Measurements from ENCODE around the gene ENPP6. TPM values are rescaled to one million over a fixed set of nuclear protein-coding genes. Genes with fewer than 3 reads are reported as not detected.

Gene ENPP6
- total RNA-seq, 2 donors from 2014 or later = 0.24 to 0.81 TPM

- peaks cover 84% of the 10 kb centered on the region for H3K27me3 Mint-ChIP-seq (ENCODE audit: low read depth)
- DNase-seq (peak; percentile 67 to 78), ATAC-seq (replicated peaks in 1 of 2) (peak; percentile 93 to 94)
- H3K9me3 Mint-ChIP-seq = no peaks in the 10 kb centered on the region
- no peak overlapping the region for H3K27ac Mint-ChIP-seq
- H3K4me3 Mint-ChIP-seq = peak overlapping the region; percentile 29 to 49
- peaks cover 9% of the 10 kb centered on the region for H3K4me1 Mint-ChIP-seq (ENCODE audit: low read depth)
- H3K36me3 Mint-ChIP-seq (ENCODE audit: insufficient read depth in 2 of 2) = no peaks in the 10 kb centered on the region
These were observed 49.2 kb downstream of the ENPP6 start for GRCh38 chr4:184168406-184169019.

- ATAC-seq (replicated peaks in 1 of 2) (no peak), DNase-seq (no peak)
- H3K4me1 Mint-ChIP-seq (ENCODE audit: low read depth) = peaks cover 9% of the 10 kb centered on the region
- H3K9me3 Mint-ChIP-seq = no peaks in the 10 kb centered on the region
- H3K4me3 Mint-ChIP-seq = no peak overlapping the region
- H3K36me3 Mint-ChIP-seq (ENCODE audit: insufficient read depth in 2 of 2) = no peaks in the 10 kb centered on the region
- H3K27me3 Mint-ChIP-seq (ENCODE audit: low read depth) = peaks cover 83% of the 10 kb centered on the region
- no peak overlapping the region for H3K27ac Mint-ChIP-seq
These were observed 50.1 kb downstream of the ENPP6 start for GRCh38 chr4:184167576-184167975.

DNA sequence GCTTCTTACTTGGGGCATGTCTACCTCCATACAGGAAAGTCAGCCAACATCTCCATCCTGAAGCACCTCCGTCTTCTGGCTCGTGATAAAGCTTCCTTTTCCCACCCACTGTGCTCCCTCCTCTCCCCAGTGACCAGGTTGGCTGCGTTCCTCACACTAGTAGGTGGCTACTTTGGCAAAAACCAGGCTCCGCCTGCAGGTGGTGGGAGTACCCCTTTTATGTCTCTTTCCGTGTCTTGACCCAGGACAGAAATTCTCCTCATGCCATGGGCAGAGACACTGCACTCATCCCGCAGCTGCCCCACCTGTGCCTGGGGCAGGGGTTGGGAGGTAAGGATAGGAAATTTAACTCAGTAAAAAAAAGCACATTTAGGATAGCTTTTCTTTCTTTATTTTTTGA, 50.9 kb downstream of the ENPP6 start:
- DNase-seq = no peak
- no peaks in the 10 kb centered on the region for H3K36me3 Mint-ChIP-seq (ENCODE audit: insufficient read depth in 2 of 2)
- no peak for ATAC-seq (replicated peaks in 1 of 2)
- H3K4me1 Mint-ChIP-seq (ENCODE audit: low read depth) = peaks cover 8% of the 10 kb centered on the region
- H3K27ac Mint-ChIP-seq = no peak overlapping the region
- no peaks in the 10 kb centered on the region for H3K9me3 Mint-ChIP-seq
- H3K27me3 Mint-ChIP-seq (ENCODE audit: low read depth) = peaks cover 82% of the 10 kb centered on the region
- H3K4me3 Mint-ChIP-seq = no peak overlapping the region

- Mint-ChIP-seq H3K9me3 (no peaks in the 10 kb centered on the region), H3K27me3 (ENCODE audit: low read depth) (peaks cover 84% of the 10 kb centered on the region), H3K36me3 (ENCODE audit: insufficient read depth in 2 of 2) (no peaks in the 10 kb centered on the region), H3K27ac (no peak overlapping the region), H3K4me3 (no peak overlapping the region), H3K4me1 (ENCODE audit: low read depth) (peaks cover 5% of the 10 kb centered on the region)
- no peak for DNase-seq
- ATAC-seq (replicated peaks in 1 of 2) = no peak
These were observed 52.4 kb downstream of the ENPP6 start for GRCh38 chr4:184165291-184165690.

DNA sequence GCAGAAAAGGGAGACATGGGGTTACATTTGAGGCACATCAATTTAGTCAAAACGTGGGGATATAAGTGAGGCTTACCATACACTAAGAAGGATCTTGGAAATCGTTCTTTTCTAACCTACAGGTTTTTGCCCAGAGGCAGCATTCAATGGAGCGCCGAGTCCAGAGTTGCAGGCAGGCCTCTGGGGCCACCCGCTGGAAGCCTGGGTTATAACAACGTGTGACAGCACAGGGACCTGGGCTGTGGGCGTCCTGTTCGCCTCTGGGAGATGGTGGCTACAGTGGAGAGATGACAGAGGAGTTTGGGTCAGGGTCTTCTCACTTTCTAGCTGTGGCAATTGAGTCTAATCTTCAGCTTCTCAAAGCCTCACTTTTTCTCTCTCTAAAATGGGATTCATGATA, 53.9 kb downstream of the ENPP6 start:
- H3K36me3 Mint-ChIP-seq (ENCODE audit: insufficient read depth in 2 of 2) = no peaks in the 10 kb centered on the region
- H3K9me3 Mint-ChIP-seq = no peaks in the 10 kb centered on the region
- no peak overlapping the region for H3K27ac Mint-ChIP-seq
- H3K4me3 Mint-ChIP-seq = no peak overlapping the region
- peaks cover 1% of the 10 kb centered on the region for H3K4me1 Mint-ChIP-seq (ENCODE audit: low read depth)
- peak; percentile 60 to 65 for ATAC-seq (replicated peaks in 1 of 2)
- H3K27me3 Mint-ChIP-seq (ENCODE audit: low read depth) = peaks cover 75% of the 10 kb centered on the region
- peak; percentile 37 to 44 for DNase-seq

- H3K9me3 Mint-ChIP-seq = no peaks in the 10 kb centered on the region
- no peaks in the 10 kb centered on the region for H3K4me1 Mint-ChIP-seq (ENCODE audit: low read depth)
- no peak overlapping the region for H3K4me3 Mint-ChIP-seq
- H3K27me3 Mint-ChIP-seq (ENCODE audit: low read depth) = peaks cover 69% of the 10 kb centered on the region
- no peak for ATAC-seq (replicated peaks in 1 of 2)
- no peak for DNase-seq
- no peak overlapping the region for H3K27ac Mint-ChIP-seq
- no peaks in the 10 kb centered on the region for H3K36me3 Mint-ChIP-seq (ENCODE audit: insufficient read depth in 2 of 2)
These were observed 55.1 kb downstream of the ENPP6 start for GRCh38 chr4:184162596-184162995.

DNA sequence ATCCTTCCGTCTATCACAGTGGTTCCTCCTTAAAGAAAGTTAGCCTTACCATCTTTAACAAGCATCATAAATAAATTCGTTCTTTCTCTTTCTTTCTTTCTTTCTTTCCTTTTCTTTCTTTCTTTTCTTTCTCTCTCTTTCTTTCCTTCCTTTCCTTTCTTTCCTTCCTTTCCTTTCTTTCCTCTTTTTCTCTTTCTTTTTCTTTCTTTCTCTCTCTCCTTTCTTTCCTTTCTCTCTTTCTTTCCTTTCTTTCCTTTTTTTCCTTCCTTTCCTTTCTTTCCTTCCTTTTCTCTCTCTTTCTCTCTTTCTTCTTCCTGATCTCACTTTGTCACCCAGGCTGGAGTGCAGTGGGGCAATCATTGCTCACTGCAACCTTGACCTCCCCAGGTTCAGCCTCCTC, 60.4 kb downstream of the ENPP6 start:
- H3K9me3 Mint-ChIP-seq = no peaks in the 10 kb centered on the region
- DNase-seq = no peak
- no peak overlapping the region for H3K27ac Mint-ChIP-seq
- H3K4me3 Mint-ChIP-seq = no peak overlapping the region
- H3K36me3 Mint-ChIP-seq (ENCODE audit: insufficient read depth in 2 of 2) = no peaks in the 10 kb centered on the region
- ATAC-seq (replicated peaks in 1 of 2) = no peak
- H3K27me3 Mint-ChIP-seq (ENCODE audit: low read depth) = peaks cover 36% of the 10 kb centered on the region
- H3K4me1 Mint-ChIP-seq (ENCODE audit: low read depth) = no peaks in the 10 kb centered on the region

DNA sequence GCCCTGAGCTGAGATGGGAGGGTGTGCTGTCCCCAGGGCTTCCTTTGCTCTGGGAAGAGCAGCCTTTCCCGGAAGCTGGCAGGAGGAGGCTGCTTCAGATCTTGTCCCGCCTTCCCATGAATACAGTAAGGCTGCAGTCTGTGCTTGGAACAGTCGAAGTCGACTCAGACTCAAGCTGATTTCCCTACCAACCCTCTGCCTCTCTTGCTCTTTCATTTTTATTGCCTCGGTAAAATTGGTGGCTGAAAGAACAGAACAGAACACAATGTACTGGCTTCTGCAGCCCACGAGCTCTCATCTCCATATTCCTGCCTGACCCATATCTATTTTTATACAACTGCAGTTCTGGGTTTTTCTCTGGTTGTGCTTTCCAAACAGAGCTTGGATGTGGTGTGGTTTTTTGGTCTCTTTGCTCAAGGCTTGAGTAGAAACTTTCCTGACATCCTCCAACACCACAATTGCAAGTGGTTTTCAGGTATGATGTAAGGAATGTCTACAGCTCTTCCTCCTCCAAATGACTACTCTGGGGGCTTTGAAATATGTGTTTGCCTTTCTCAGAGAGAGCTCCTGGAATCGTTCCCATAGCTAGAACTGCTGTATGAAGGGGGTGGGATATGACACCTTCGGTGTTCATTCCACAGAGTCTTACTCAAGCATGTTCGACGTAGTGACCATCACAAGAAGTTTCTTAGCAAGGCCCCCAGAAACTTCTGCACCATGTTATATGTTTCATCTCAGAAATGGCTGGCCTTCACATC, 61.3 kb downstream of the ENPP6 start:
- Mint-ChIP-seq H3K27ac (no peak overlapping the region), H3K36me3 (ENCODE audit: insufficient read depth in 2 of 2) (no peaks in the 10 kb centered on the region)
- no peak for ATAC-seq (replicated peaks in 1 of 2)

DNA sequence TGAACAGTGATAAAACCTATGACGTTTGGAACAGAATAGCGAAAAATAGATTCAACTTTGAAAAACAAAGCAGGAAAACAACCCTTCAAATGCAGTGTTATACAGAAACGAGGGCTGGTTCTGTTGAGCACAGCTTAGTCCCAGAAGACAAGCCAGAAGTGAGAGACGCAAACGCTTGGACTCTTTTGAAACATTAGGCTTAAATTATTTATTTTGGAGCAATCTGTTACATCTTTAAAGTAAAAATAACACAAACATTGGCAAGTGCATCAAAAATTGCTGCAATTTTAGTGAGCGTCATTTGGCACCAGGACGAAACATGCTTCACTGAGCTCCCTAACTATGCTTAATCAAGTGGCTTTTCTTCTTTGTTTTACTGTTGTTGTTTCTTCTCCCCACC, 63.5 kb downstream of the ENPP6 start:
- no peaks in the 10 kb centered on the region for H3K9me3 Mint-ChIP-seq
- no peak overlapping the region for H3K27ac Mint-ChIP-seq
- DNase-seq (no peak), ATAC-seq (replicated peaks in 1 of 2) (no peak)
- H3K36me3 Mint-ChIP-seq (ENCODE audit: insufficient read depth in 2 of 2) = no peaks in the 10 kb centered on the region
- H3K27me3 Mint-ChIP-seq (ENCODE audit: low read depth) = peaks cover 19% of the 10 kb centered on the region
- no peak overlapping the region for H3K4me3 Mint-ChIP-seq
- no peaks in the 10 kb centered on the region for H3K4me1 Mint-ChIP-seq (ENCODE audit: low read depth)

More for the DNA sequence above, 61.3 kb downstream of the ENPP6 start:
- DNase-seq = no peak
- H3K9me3 Mint-ChIP-seq = no peaks in the 10 kb centered on the region
- H3K27me3 Mint-ChIP-seq (ENCODE audit: low read depth) = peaks cover 28% of the 10 kb centered on the region
- H3K4me3 Mint-ChIP-seq = no peak overlapping the region
- no peaks in the 10 kb centered on the region for H3K4me1 Mint-ChIP-seq (ENCODE audit: low read depth)

DNA sequence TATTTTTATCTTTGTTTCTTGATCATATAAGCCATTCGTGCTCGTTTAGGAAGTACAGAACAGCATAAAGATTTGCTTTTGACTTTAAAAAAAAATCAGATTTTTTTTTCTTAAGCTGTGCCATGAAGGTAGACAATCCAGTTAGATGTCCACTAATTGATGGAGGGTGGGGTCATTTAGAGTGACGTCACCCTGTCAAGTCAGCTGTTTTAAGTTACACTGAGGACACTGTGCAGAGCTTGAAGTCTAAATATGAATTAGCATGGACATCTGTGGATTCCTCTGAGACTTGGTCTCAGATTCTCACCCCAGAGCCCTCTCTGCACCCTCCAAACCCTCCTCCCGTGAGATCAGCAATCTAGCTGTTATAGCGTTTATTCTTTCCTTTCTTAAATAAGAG, 63.9 kb downstream of the ENPP6 start:
- no peaks in the 10 kb centered on the region for H3K9me3 Mint-ChIP-seq
- no peak overlapping the region for H3K4me3 Mint-ChIP-seq
- H3K27ac Mint-ChIP-seq = no peak overlapping the region
- H3K27me3 Mint-ChIP-seq (ENCODE audit: low read depth) = peaks cover 14% of the 10 kb centered on the region
- H3K4me1 Mint-ChIP-seq (ENCODE audit: low read depth) = no peaks in the 10 kb centered on the region
- no peaks in the 10 kb centered on the region for H3K36me3 Mint-ChIP-seq (ENCODE audit: insufficient read depth in 2 of 2)
- DNase-seq (no peak), ATAC-seq (replicated peaks in 1 of 2) (no peak)

DNA sequence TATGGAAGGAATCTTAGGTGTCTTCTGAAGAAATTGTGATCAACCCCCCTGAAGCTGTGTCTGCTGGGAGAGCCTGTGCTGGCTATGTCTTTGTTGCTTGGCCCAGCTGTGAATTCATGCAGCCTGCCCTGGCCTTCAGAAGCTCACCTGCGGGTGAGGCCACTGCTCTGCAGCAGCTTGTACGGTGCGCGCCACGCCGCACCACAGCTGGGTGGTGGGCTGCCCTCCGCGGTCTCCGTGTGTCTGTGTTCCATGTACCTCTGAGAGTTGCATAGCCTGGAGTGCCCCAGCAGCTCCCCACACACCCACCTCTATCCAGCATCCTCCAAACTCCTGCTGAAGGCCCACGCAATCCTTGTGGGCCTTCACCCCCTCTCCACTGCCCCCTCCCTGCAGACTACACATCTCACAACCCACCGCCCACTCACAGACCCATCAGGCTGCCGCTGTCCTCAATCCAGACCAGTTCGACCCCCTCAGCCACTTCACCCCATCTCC, 65.6 kb downstream of the ENPP6 start:
- no peak for DNase-seq
- Mint-ChIP-seq H3K4me1 (ENCODE audit: low read depth) (peaks cover 9% of the 10 kb centered on the region), H3K36me3 (ENCODE audit: insufficient read depth in 2 of 2) (no peaks in the 10 kb centered on the region), H3K27ac (no peak overlapping the region), H3K9me3 (no peaks in the 10 kb centered on the region), H3K4me3 (no peak overlapping the region), H3K27me3 (ENCODE audit: low read depth) (peaks cover 12% of the 10 kb centered on the region)
- ATAC-seq (replicated peaks in 1 of 2) = no peak

DNA sequence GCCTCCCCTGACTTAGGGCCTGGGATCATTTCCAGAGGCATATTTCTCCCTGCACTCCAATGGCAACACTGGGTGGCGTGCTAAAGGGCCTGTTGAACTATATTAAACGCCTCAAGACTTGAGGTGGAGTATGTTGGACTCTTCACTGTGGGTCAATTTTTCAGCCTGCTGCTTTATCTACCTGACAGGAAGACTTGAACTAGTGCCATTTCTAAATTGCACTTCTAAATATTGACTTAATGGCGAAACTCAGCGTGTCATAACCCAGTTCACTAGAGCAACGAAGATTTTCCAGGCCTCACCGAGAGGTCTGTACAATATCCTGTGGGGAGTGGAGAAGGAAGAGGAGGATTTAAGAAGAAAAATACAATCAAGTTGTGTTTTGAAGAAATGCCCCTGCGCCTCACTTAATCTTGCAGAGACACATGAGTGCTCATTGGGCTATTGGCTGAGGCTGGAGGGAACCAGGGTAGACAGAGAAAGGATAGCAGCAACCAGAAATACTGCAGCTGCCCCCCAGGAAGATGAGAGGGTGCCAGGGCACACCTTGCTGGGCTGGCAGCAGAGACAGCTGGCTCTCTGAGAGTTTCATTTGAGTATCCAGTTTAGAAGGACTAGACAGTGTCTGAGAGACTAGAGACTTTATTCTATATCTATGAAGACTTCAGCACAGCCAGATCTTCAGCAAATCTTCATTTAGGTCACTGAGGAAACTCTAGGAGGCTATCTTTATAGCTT, 67.4 kb downstream of the ENPP6 start:
- Mint-ChIP-seq H3K4me1 (ENCODE audit: low read depth) (peaks cover 9% of the 10 kb centered on the region), H3K27me3 (ENCODE audit: low read depth) (peaks cover 2% of the 10 kb centered on the region), H3K27ac (peak overlapping the region; percentile 12), H3K36me3 (ENCODE audit: insufficient read depth in 2 of 2) (no peaks in the 10 kb centered on the region), H3K4me3 (no peak overlapping the region), H3K9me3 (no peaks in the 10 kb centered on the region)
- ATAC-seq (replicated peaks in 1 of 2) = no peak
- DNase-seq = no peak

Measured in activated T-cell treated with anti-CD3 and anti-CD28 coated beads, Interleukin-2, amount 50 U/mL, for 72 hours (primary cell).